GM12878 (cell line): ENCODE measurements around the gene TNRC6C. TPM values are rescaled to one million over a fixed set of nuclear protein-coding genes. Genes with fewer than 3 reads are reported as not detected.

Source experiments
- ATAC-seq: fragments of 200-7000 bp; cut with Tn5 transposase; 3 replicates; pipeline ENCODE4 v1.9.1; 2020; ENCODE audit warnings: mild to moderate bottlenecking, moderate library complexity
- BruUV-seq: library from RNA; stranded (reverse); fragments of 400-500 nt; replicated peaks from 2 replicates; lab custom pipeline; 2021; lab: Mats Ljungman, UMichigan
- CTCF ChIA-PET: fragments of 300-600 bp; sonication (Branson Sonifier 250); formaldehyde crosslinking; extraction: SDS; loops from one replicate; lab custom pipeline; 2021; ENCODE audit warnings: inconsistent platforms; lab: Yijun Ruan, JAX
- POLR2A ChIA-PET: fragments of 350-600 bp; formaldehyde crosslinking; extraction: SDS; loops from one replicate; lab custom pipeline; 2021; ENCODE audit warnings: inconsistent platforms; lab: Charles Lee
- RAD21 ChIA-PET: fragments of 300-600 bp; sonication (Branson Sonifier 250); formaldehyde crosslinking; loops from one replicate; lab custom pipeline; 2023; ENCODE audit warnings: antibody characterized with exemption; ENCODE audit not compliant: unreplicated experiment; lab: Charles Lee
- SMC1A ChIA-PET: fragments of 300-600 bp; sonication (Branson Sonifier 250); formaldehyde crosslinking; loops from one replicate; lab custom pipeline; 2023; ENCODE audit not compliant: unreplicated experiment, uncharacterized antibody; lab: Charles Lee
- DNase-seq: peaks from one replicate; pipeline ENCODE4 v3.0.0-alpha.2; 2011; ENCODE audit warnings: low read depth, low spot score
- FAIRE-seq: peaks from 3 replicates; lab custom pipeline; 2011; peaks lifted over from hg19 to GRCh38; lab: Jason Lieb, UNC
- H2AFZ ChIP-seq: 2 replicates; pipeline ENCODE4 v1.6.0; 2011; ENCODE audit warnings: low read depth, low read length, control low read depth; ENCODE audit not compliant: control insufficient read depth
- H3K27ac ChIP-seq: 2 replicates; pipeline ENCODE4 v1.5.1; 2011; ENCODE audit warnings: control low read depth; ENCODE audit not compliant: control insufficient read depth, insufficient read depth
- H3K27me3 ChIP-seq, 2 experiments: replicated peaks in 1 of 2; 2 replicates each; pipeline versions ENCODE4 v1.6.0 to v1.6.1; 2011; ENCODE audit warnings: low read length in 1 of 2; ENCODE audit not compliant: control insufficient read depth in 2 of 2, insufficient read depth in 2 of 2
- H3K36me3 ChIP-seq, 2 experiments: 2 replicates each; pipeline ENCODE4 v1.5.1; 2011; ENCODE audit warnings: low read length in 1 of 2; ENCODE audit not compliant: control insufficient read depth in 2 of 2, insufficient read depth in 2 of 2
- H3K4me1 ChIP-seq: 2 replicates; pipeline ENCODE4 v1.6.1; 2011; ENCODE audit warnings: mild to moderate bottlenecking, low read length, moderate library complexity, mixed read lengths; ENCODE audit not compliant: control insufficient read depth, insufficient read depth
- H3K4me2 ChIP-seq: 2 replicates; pipeline ENCODE4 v1.6.0; 2011; ENCODE audit warnings: control low read depth; ENCODE audit not compliant: control insufficient read depth, insufficient read depth
- H3K4me3 ChIP-seq: fragments of 200-600 bp; sonication (generic); 2 replicates; pipeline ENCODE4 v1.5.1; 2016
- H3K79me2 ChIP-seq: 2 replicates; pipeline ENCODE4 v1.6.0; 2011; ENCODE audit warnings: low read length; ENCODE audit not compliant: control insufficient read depth, insufficient read depth
- H3K9ac ChIP-seq: 2 replicates; pipeline ENCODE4 v1.8.0; 2011; ENCODE audit warnings: low read length, control low read depth, mixed read lengths; ENCODE audit not compliant: control insufficient read depth, insufficient read depth
- H3K9me3 ChIP-seq: replicated peaks from 3 replicates; pipeline ENCODE4 v1.5.1; 2011; ENCODE audit warnings: mild to moderate bottlenecking, low read length; ENCODE audit not compliant: control insufficient read depth, insufficient read depth
- H4K20me1 ChIP-seq: 2 replicates; pipeline ENCODE4 v1.6.0; 2011; ENCODE audit not compliant: control insufficient read depth, insufficient read depth
- ATF7 ChIP-seq: fragments of 450-650 bp; IDR thresholded peaks from 2 replicates; pipeline ENCODE4 v1.6.1; 2016; ENCODE audit warnings: low read depth, mild to moderate bottlenecking
- CBX3 ChIP-seq: fragments of 200-600 bp; sonication (generic); IDR thresholded peaks from 2 replicates; pipeline ENCODE4 v1.6.1; 2016; ENCODE audit warnings: low read depth, borderline replicate concordance
- CHD4 ChIP-seq: fragments of 200-600 bp; sonication (generic); IDR thresholded peaks from 2 replicates; pipeline ENCODE4 v1.6.1; 2016; ENCODE audit warnings: mild to moderate bottlenecking
- CREM ChIP-seq: IDR thresholded peaks from 2 replicates; pipeline ENCODE4 v1.6.1; 2014; ENCODE audit warnings: antibody characterized with exemption, low read depth
- KAT2A ChIP-seq: conservative IDR thresholded peaks from 2 replicates; pipeline ENCODE4 v1.6.1; 2011; ENCODE audit warnings: low read depth, low read length; ENCODE audit not compliant: control insufficient read depth
- NBN ChIP-seq: fragments of 450-650 bp; IDR thresholded peaks from 2 replicates; pipeline ENCODE4 v1.6.1; 2016
- NFXL1 ChIP-seq: fragments of 450-650 bp; IDR thresholded peaks from 2 replicates; pipeline ENCODE4 v1.6.1; 2017; ENCODE audit warnings: antibody characterized with exemption, mild to moderate bottlenecking, borderline replicate concordance
- PAX5 ChIP-seq: IDR thresholded peaks from 2 replicates; pipeline ENCODE4 v1.6.1; 2011; ENCODE audit warnings: low read depth, low read length, borderline replicate concordance
- SMARCA5 ChIP-seq: fragments of 450-650 bp; IDR thresholded peaks from 2 replicates; pipeline ENCODE4 v1.6.1; 2017; ENCODE audit warnings: mild to moderate bottlenecking
- SUZ12 ChIP-seq: fragments of 200-600 bp; sonication (generic); IDR thresholded peaks from one replicate; pipeline ENCODE4 v1.6.1; 2018; ENCODE audit warnings: antibody characterized with exemption, mild to moderate bottlenecking; ENCODE audit not compliant: unreplicated experiment
- WGBS: methylation state at CpG from one replicate; pipeline ENCODE4 v1.1.6; 2016; ENCODE audit warnings: low lambda C conversion rate; ENCODE audit not compliant: insufficient replicate concordance, insufficient coverage; ENCODE audit errors: missing lambda C conversion rate; 5-methylcytosine and 5-hydroxymethylcytosine counted together
- in situ Hi-C: fragments of 300-500 bp; cut with MboI; formaldehyde crosslinking; loops from 9 replicates; pipeline ENCODE4 v1.14.3; 2018; ENCODE audit warnings: mixed read lengths
- intact Hi-C: fragments of 100-400 bp; cut with micrococcal nuclease; formaldehyde crosslinking; loops from one replicate; pipeline ENCODE4 v1.14.2; 2022; ENCODE audit not compliant: unreplicated experiment
- polyA plus RNA-seq, 11 experiments: library from polyadenylated mRNA; depleted of rRNA in 4 of 11; unstranded in 6 of 11; stranded (reverse) in 5 of 11; fragments of >200 nt; fragmentation: Nextera tagmentation in 4 of 11; fragmentation: Illumina TruSeq in 1 of 11; extraction: Ambion mirVana in 4 of 11; extraction: Trizol in 1 of 11; gene quantifications; 1 replicate in 1 of 11; 2 replicates in 10 of 11; pipeline versions ENCODE4 v1.2.1 to v1.2.3, GENCODE V29; 2011 to 2016; ENCODE audit warnings: inconsistent platforms in 2 of 11, missing spikeins in 2 of 11, low read depth in 1 of 11
- total RNA-seq, 4 experiments: library from RNA; depleted of rRNA in 3 of 4; stranded (reverse); fragments of >200 nt in 3 of 4; fragmentation: Illumina TruSeq in 1 of 4; extraction: Trizol in 1 of 4; gene quantifications; 2 replicates each; pipeline versions ENCODE4 v1.2.1 to v1.2.3, GENCODE V29; 2013 to 2021
- TF ChIP-seq, protein P1 (sequence below): IDR thresholded peaks from 2 replicates; pipeline ENCODE4 v1.6.1; 2011; ENCODE audit warnings: low read depth, mild to moderate bottlenecking, low read length, moderate library complexity, borderline replicate concordance; ENCODE audit errors: extremely low read depth

Gene TNRC6C
- total and polyA plus RNA-seq, 10 of the 15 experiments (the other 5 are each of a cell fraction or from before 2014, with no cell fraction given) = 0.40 to 6.1 (median 0.96) TPM

DNA sequence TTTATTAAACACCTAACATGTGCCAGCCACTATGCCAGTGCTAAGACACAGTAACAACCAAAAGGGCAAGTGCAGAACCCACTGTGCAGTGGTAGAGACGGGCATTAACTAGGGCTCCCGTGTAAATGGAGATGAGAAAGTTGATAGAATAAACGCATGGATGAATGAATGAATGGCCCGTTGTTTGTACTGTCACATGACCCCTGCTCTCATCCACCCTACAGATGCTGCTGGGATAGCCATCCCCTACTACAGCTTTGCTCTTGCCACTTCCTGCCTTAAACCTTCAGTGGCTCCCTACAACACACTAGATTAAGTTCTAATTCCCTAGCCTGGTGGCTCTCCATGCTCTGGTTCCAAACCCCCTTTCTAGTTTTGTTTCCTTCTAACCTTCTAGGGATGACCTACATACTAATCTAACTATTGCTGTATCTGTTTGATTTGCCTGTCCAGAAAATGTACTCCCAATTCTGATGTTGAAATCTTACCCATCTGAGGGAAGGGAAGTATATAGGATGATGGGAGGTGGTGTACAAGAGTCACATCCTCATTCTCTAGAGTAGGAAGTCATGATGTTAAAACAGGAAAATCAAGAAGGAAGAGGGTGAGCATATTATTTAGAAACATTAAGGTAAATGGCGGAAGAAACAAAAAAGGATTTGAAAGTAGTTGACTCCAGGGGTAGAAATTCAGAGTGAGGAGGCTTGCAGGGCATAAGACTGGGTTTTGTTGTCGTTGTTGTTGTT, 11.4 kb upstream of the TNRC6C start:
- Histone ChIP-seq H2AFZ (no peak overlapping the region), H4K20me1 (no peaks in the 10 kb centered on the region), H3K79me2 (no peaks in the 10 kb centered on the region), H3K36me3 (no peaks in the 10 kb centered on the region), H3K4me2 (no peak overlapping the region), H3K4me1 (no peaks in the 10 kb centered on the region), H3K9me3 (no peaks in the 10 kb centered on the region; the same call in 2 of the 3 replicates), H3K4me3 (no peak overlapping the region), H3K27me3 (peaks cover 3 to 6% of the 10 kb centered on the region in 2 experiments; a peak in 3 of 4 replicates), H3K9ac (no peak overlapping the region), H3K27ac (no peak overlapping the region)
- FAIRE-seq (no peak), DNase-seq (no peak), ATAC-seq (no peak)
- BruUV-seq = no TSS peak
- 43% methylated on average over 6 of the region's 6 CpGs for WGBS
- POLR2A ChIA-PET = interaction anchor here (1.0 kb wide), 1 partner anchor 11 kb away, joined by 3 read pairs; the partner anchor contains the start of gene TNRC6C
- TF ChIP-seq CHD4 = no peak
- TF ChIP-seq PAX5 = no peak
- TF ChIP-seq ATF7 = no peak
- no peak for TF ChIP-seq SUZ12
- no peak for TF ChIP-seq NFXL1
- no peak for TF ChIP-seq CREM
- TF ChIP-seq CBX3 = no peak
- no peak for TF ChIP-seq KAT2A
- no peak for TF ChIP-seq SMARCA5
- TF ChIP-seq, protein P1, sequence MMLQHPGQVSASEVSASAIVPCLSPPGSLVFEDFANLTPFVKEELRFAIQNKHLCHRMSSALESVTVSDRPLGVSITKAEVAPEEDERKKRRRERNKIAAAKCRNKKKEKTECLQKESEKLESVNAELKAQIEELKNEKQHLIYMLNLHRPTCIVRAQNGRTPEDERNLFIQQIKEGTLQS = no peak
- TF ChIP-seq NBN = no peak
- intact Hi-C loops (no loop called here), in situ Hi-C loops (no loop called here)
- RAD21 ChIA-PET = no interaction called here
- SMC1A ChIA-PET = no interaction called here
- CTCF ChIA-PET = interaction anchor here (1.2 kb wide), 1 partner anchor 9 kb away, joined by 3 read pairs; no protein-coding TSS in a partner anchor
